Panc1 (cell line): Measurements from ENCODE around the gene MAMLD1. TPM values are rescaled to one million over a fixed set of nuclear protein-coding genes. Genes with fewer than 3 reads are reported as not detected.

Experiments
- ATAC-seq: fragments of 200-7000 bp; cut with Tn5 transposase; 2 replicates; pipeline ENCODE4 v1.9.1; 2020; ENCODE audit warnings: mild to moderate bottlenecking, moderate library complexity
- BruUV-seq: library from RNA; stranded (reverse); fragments of 400-500 nt; replicated peaks from 2 replicates; lab custom pipeline; 2021; lab: Mats Ljungman, UMichigan
- CTCF ChIA-PET: fragments of 300-600 bp; sonication (Branson Sonifier 250); formaldehyde crosslinking; loops from one replicate; lab custom pipeline; 2022; ENCODE audit warnings: antibody characterized with exemption; lab: Charles Lee
- POLR2A ChIA-PET: fragments of 300-600 bp; sonication (Branson Sonifier 250); formaldehyde crosslinking; loops from one replicate; lab custom pipeline; 2022; ENCODE audit warnings: antibody characterized with exemption; lab: Charles Lee
- DNase-seq: peaks from one replicate; pipeline ENCODE4 v3.0.0-alpha.2; 2010; ENCODE audit warnings: low read depth, low spot score
- H3K27ac ChIP-seq: 2 replicates; pipeline ENCODE4 v1.5.1; 2011; ENCODE audit warnings: mild to moderate bottlenecking, low read length, inconsistent platforms
- H3K27me3 ChIP-seq: fragments of 200-500 bp; sonication (Bioruptor generic); 2 replicates; pipeline ENCODE4 v1.6.0; 2014; ENCODE audit warnings: low read length, inconsistent platforms; ENCODE audit not compliant: control insufficient read depth, insufficient read depth
- H3K36me3 ChIP-seq: fragments of 200-500 bp; sonication (Bioruptor generic); 2 replicates; pipeline ENCODE4 v1.5.1; 2014; ENCODE audit warnings: inconsistent platforms, mild to moderate bottlenecking, low read length, moderate library complexity; ENCODE audit not compliant: control insufficient read depth, insufficient read depth
- H3K4me1 ChIP-seq: 2 replicates; pipeline ENCODE4 v1.5.1; 2011; ENCODE audit warnings: inconsistent platforms, mild to moderate bottlenecking, low read length, moderate library complexity; ENCODE audit not compliant: control insufficient read depth, insufficient read depth
- H3K4me3 ChIP-seq, 2 experiments: 2 replicates each; pipeline ENCODE4 v1.5.1; 2011 to 2012; ENCODE audit warnings: low read depth in 2 of 2, low read length in 2 of 2, mild to moderate bottlenecking in 2 of 2, inconsistent platforms in 1 of 2, moderate library complexity in 1 of 2
- H3K9me3 ChIP-seq: fragments of 200-500 bp; sonication (Bioruptor generic); 2 replicates; pipeline ENCODE4 v1.5.1; 2014; ENCODE audit warnings: low read depth, mild to moderate bottlenecking, inconsistent platforms, low read length, moderate library complexity; ENCODE audit not compliant: control insufficient read depth, insufficient read depth
- CTCF ChIP-seq: fragments of 450-650 bp; IDR thresholded peaks from 2 replicates; pipeline ENCODE4 v1.5.1; 2017; ENCODE audit warnings: mild to moderate bottlenecking
- POLR2AphosphoS5 ChIP-seq: IDR thresholded peaks from 2 replicates; pipeline ENCODE4 v1.6.1; 2012; ENCODE audit warnings: mild to moderate bottlenecking, low read depth, low read length, moderate library complexity
- REST ChIP-seq, 2 experiments: IDR thresholded peaks; 2 replicates each; pipeline ENCODE4 v1.6.1; 2011 to 2012; ENCODE audit warnings: low read depth in 2 of 2, control low read depth in 1 of 2, low read length in 1 of 2, mild to moderate bottlenecking in 1 of 2, moderate library complexity in 1 of 2; ENCODE audit not compliant: insufficient read depth in 1 of 2
- SIN3A ChIP-seq: IDR thresholded peaks from 2 replicates; pipeline ENCODE4 v1.6.1; 2012; ENCODE audit warnings: low read depth, mild to moderate bottlenecking, low read length, moderate library complexity, borderline replicate concordance; ENCODE audit not compliant: insufficient read depth
- TCF7L2 ChIP-seq: IDR thresholded peaks from 2 replicates; pipeline ENCODE4 v1.6.1; 2011; ENCODE audit warnings: mild to moderate bottlenecking, low read depth, low read length, inconsistent platforms
- in situ Hi-C: cut with HindIII; loops from 2 replicates; pipeline ENCODE4 v1.10.0; 2016; ENCODE audit warnings: low sequenced_read_pairs, low pct_unique_long_range_greater_than_20kb
- intact Hi-C: fragments of 100-400 bp; cut with micrococcal nuclease; formaldehyde crosslinking; loops from one replicate; pipeline ENCODE4 v1.10.0; 2022; ENCODE audit not compliant: unreplicated experiment
- total RNA-seq: library from RNA; stranded (reverse); gene quantifications from one replicate; pipeline ENCODE4 v1.2.1, GENCODE V29; 2021; ENCODE audit not compliant: unreplicated experiment

Gene MAMLD1
- total RNA-seq, 1 experiment from 2014 or later, result 2.1 TPM

- no peak overlapping the region for H3K4me3 ChIP-seq
- CTCF ChIA-PET, result no interaction called here
- DNase-seq (no peak), ATAC-seq (no peak)
- TF ChIP-seq CTCF (no peak), REST (IDR thresholded peaks at IDR 0.05; ENCODE audit: insufficient read depth in 1 of 2, low read depth in 2 of 2, low read length in 1 of 2) (no peak), POLR2AphosphoS5 (no peak), TCF7L2 (no peak), SIN3A (no peak)
- H3K27ac ChIP-seq, result no peak overlapping the region
- no peaks in the 10 kb centered on the region for H3K36me3 ChIP-seq
- in situ Hi-C loops, result no loop called here
- no TSS peak for BruUV-seq
- H3K4me1 ChIP-seq, result no peaks in the 10 kb centered on the region
- no peaks in the 10 kb centered on the region for H3K9me3 ChIP-seq
- POLR2A ChIA-PET, result no interaction called here
- intact Hi-C loops, result no loop called here
- no peaks in the 10 kb centered on the region for H3K27me3 ChIP-seq
Measured at GRCh38 chrX:150332023-150332422, 31.1 kb upstream of the MAMLD1 start.

- Histone ChIP-seq H3K9me3 (no peaks in the 10 kb centered on the region), H3K27me3 (no peaks in the 10 kb centered on the region), H3K36me3 (no peaks in the 10 kb centered on the region), H3K4me3 (no peak overlapping the region), H3K4me1 (no peaks in the 10 kb centered on the region), H3K27ac (no peak overlapping the region)
- no peak for TF ChIP-seq TCF7L2
- no peak for TF ChIP-seq REST (IDR thresholded peaks at IDR 0.05; ENCODE audit: insufficient read depth in 1 of 2, low read depth in 2 of 2, low read length in 1 of 2)
- no peak for TF ChIP-seq POLR2AphosphoS5
- TF ChIP-seq SIN3A, result no peak
- no peak for TF ChIP-seq CTCF
- in situ Hi-C loops (no loop called here), intact Hi-C loops (no loop called here)
- ChIA-PET POLR2A (no interaction called here), CTCF (no interaction called here)
- no peak for DNase-seq
- no peak for ATAC-seq
- BruUV-seq, result no TSS peak
Measured at GRCh38 chrX:150334100-150334499, 29.0 kb upstream of the MAMLD1 start.
